K562 (cell line): ENCODE measurements around the gene BCAP31. TPM values are rescaled to one million over a fixed set of nuclear protein-coding genes. Genes with fewer than 3 reads are reported as not detected.

Experiments
- CREM ChIP-seq: IDR thresholded peaks from 2 replicates; pipeline ENCODE4 v1.6.1; 2014; ENCODE audit warnings: antibody characterized with exemption, low read depth
- CSDE1 ChIP-seq, 2 experiments: fragments of 450-650 bp; IDR thresholded peaks; 2 replicates each; pipeline ENCODE4 v1.6.1; 2016; ENCODE audit warnings: mild to moderate bottlenecking in 1 of 2
- GTF2E2 ChIP-seq: fragments of 200-800 bp; sonication (Bioruptor generic); IDR thresholded peaks from 2 replicates; pipeline ENCODE4 v1.6.1; 2016; ENCODE audit warnings: missing genetic modification characterization, missing compliant biosample characterization
- KDM5B ChIP-seq: fragments of 200-600 bp; sonication (generic); IDR thresholded peaks from 2 replicates; pipeline ENCODE4 v1.6.1; 2012; ENCODE audit warnings: low read depth, mild to moderate bottlenecking, moderate library complexity, low read length, control low read depth, inconsistent platforms; ENCODE audit not compliant: insufficient replicate concordance
- L3MBTL2 ChIP-seq: fragments of 450-650 bp; IDR thresholded peaks from 2 replicates; pipeline ENCODE4 v1.6.1; 2016; ENCODE audit warnings: mild to moderate bottlenecking, moderate library complexity
- RFX1 ChIP-seq: fragments of 450-650 bp; IDR thresholded peaks from 2 replicates; pipeline ENCODE4 v1.6.1; 2016; ENCODE audit warnings: mild to moderate bottlenecking, moderate library complexity
- SMARCE1 ChIP-seq: fragments of 450-650 bp; IDR thresholded peaks from 2 replicates; pipeline ENCODE4 v1.7.1; 2016; ENCODE audit warnings: mild to moderate bottlenecking
- USF2 ChIP-seq: sonication (generic); formaldehyde crosslinking; IDR thresholded peaks from 2 replicates; pipeline ENCODE4 v1.5.0; 2020; ENCODE audit warnings: missing genetic modification reagents
- ZBTB40 ChIP-seq, 2 experiments: fragments of 450-650 bp in 1 of 2; sonication (generic) in 1 of 2; formaldehyde crosslinking in 1 of 2; IDR thresholded peaks; 2 replicates each; pipeline versions ENCODE4 v1.7.1 to v1.9.0; 2016 to 2022; ENCODE audit warnings: inconsistent platforms in 1 of 2, mild to moderate bottlenecking in 1 of 2, missing genetic modification reagents in 1 of 2
- ZFPM2 ChIP-seq: fragments of 250-450 bp; sonication (Bioruptor Pico); IDR thresholded peaks from 2 replicates; pipeline ENCODE4 v1.5.1; 2022; ENCODE audit warnings: mild to moderate bottlenecking
- ZNF253 ChIP-seq: fragments of 250-450 bp; sonication (Bioruptor Pico); conservative IDR thresholded peaks from 2 replicates; pipeline ENCODE4 v1.6.1; 2021; ENCODE audit warnings: mild to moderate bottlenecking
- polyA plus RNA-seq, 8 experiments: library from polyadenylated mRNA; depleted of rRNA in 4 of 8; stranded (reverse) in 5 of 8; unstranded in 3 of 8; fragments of >200 nt; fragmentation: Nextera tagmentation in 2 of 8; fragmentation: Illumina TruSeq in 1 of 8; extraction: Ambion mirVana in 2 of 8; extraction: Trizol in 1 of 8; gene quantifications; 2 replicates each; pipeline versions ENCODE4 v1.2.1 to v1.2.3, GENCODE V29; 2011 to 2014; ENCODE audit warnings: inconsistent platforms in 1 of 8, missing spikeins in 1 of 8
- total RNA-seq, 7 experiments: library from RNA; depleted of rRNA in 6 of 7; stranded (reverse); fragments of >200 nt in 6 of 7; fragmentation: Illumina TruSeq in 2 of 7; extraction: Trizol in 2 of 7; gene quantifications; 2 replicates each; pipeline versions ENCODE4 v1.2.1 to v1.2.3, GENCODE V29; 2011 to 2021; ENCODE audit warnings: low replicate concordance in 1 of 7
- TF ChIP-seq, protein P1 (sequence below), 2 experiments: fragments of 450-650 bp; conservative IDR thresholded peaks; 2 replicates each; pipeline ENCODE4 v1.6.1; 2017; ENCODE audit warnings: mild to moderate bottlenecking in 2 of 2, moderate library complexity in 2 of 2
- TF ChIP-seq, protein P2 (sequence below): sonication (generic); formaldehyde crosslinking; IDR thresholded peaks from 2 replicates; pipeline ENCODE4 v1.8.0; 2022; ENCODE audit warnings: missing genetic modification reagents, mild to moderate bottlenecking, moderate library complexity, borderline replicate concordance

The BCAP31 gene
- total and polyA plus RNA-seq, 9 of the 15 experiments (the other 6 are each of a cell fraction or from before 2014, with no cell fraction given) = 156 to 683 (median 188) TPM

GRCh38 chrX:153723351-153724251 lies 586 bp downstream of the BCAP31 start (continued):
- TF ChIP-seq ZBTB40 (IDR thresholded peaks at IDR 0.05) = no peak
- TF ChIP-seq ZBTB40 (CRISPR knock-in tag; IDR thresholded peaks at IDR 0.05) = no peak
- 0 out of 2 replicates have a peak, but pooled peaks have one; percentile 8 for TF ChIP-seq USF2 (CRISPR knock-in tag)
- no peak for TF ChIP-seq ZFPM2
- TF ChIP-seq CREM = 0 out of 2 replicates have a peak, but pooled peaks have one; percentile 2
- TF ChIP-seq GTF2E2 (tag) = no peak
- TF ChIP-seq CSDE1 (IDR thresholded peaks at IDR 0.05) = no peak
- TF ChIP-seq, protein P1, sequence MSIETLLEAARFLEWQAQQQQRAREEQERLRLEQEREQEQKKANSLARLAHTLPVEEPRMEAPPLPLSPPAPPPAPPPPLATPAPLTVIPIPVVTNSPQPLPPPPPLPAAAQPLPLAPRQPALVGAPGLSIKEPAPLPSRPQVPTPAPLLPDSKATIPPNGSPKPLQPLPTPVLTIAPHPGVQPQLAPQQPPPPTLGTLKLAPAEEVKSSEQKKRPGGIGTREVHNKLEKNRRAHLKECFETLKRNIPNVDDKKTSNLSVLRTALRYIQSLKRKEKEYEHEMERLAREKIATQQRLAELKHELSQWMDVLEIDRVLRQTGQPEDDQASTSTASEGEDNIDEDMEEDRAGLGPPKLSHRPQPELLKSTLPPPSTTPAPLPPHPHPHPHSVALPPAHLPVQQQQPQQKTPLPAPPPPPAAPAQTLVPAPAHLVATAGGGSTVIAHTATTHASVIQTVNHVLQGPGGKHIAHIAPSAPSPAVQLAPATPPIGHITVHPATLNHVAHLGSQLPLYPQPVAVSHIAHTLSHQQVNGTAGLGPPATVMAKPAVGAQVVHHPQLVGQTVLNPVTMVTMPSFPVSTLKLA (conservative IDR thresholded peaks at IDR 0.05) = peak; percentile 72
- no peak for TF ChIP-seq SMARCE1
- TF ChIP-seq KDM5B = peak; percentile 16
- TF ChIP-seq, protein P2, sequence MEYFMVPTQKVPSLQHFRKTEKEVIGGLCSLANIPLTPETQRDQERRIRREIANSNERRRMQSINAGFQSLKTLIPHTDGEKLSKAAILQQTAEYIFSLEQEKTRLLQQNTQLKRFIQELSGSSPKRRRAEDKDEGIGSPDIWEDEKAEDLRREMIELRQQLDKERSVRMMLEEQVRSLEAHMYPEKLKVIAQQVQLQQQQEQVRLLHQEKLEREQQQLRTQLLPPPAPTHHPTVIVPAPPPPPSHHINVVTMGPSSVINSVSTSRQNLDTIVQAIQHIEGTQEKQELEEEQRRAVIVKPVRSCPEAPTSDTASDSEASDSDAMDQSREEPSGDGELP (CRISPR knock-in tag) = peak; percentile 45
- TF ChIP-seq ZNF253 (CRISPR knock-in tag) = no peak
- no peak for TF ChIP-seq RFX1
- peak; percentile 66 for TF ChIP-seq L3MBTL2
